Tibial nerve (tissue), 4 donors: ENCODE results near the gene SECISBP2. TPM values are rescaled to one million over a fixed set of nuclear protein-coding genes. Genes with fewer than 3 reads are reported as not detected.

Experiments
- DNase-seq, 2 donors: peaks; one replicate each; pipeline ENCODE4 v3.0.0-alpha.2; 2019; ENCODE audit warnings: low spot score in 2 of 2
- H3K27ac ChIP-seq, 4 donors: fragments of 200-600 bp; sonication (generic) in 3 of 4; one replicate each; pipeline ENCODE4 v1.5.1; 2017 to 2019; ENCODE audit warnings: mild to moderate bottlenecking in 1 of 4
- H3K27me3 ChIP-seq, 2 donors: fragments of 200-600 bp; sonication (generic) in 1 of 2; one replicate each; pipeline versions ENCODE4 v1.5.1 to v1.6.0; 2017 to 2019
- H3K36me3 ChIP-seq, 3 donors: fragments of 200-600 bp; sonication (generic); one replicate each; pipeline ENCODE4 v1.5.1; 2018 to 2019
- H3K4me1 ChIP-seq, 4 donors: fragments of 200-600 bp; sonication (generic) in 3 of 4; one replicate each; pipeline ENCODE4 v1.5.1; 2017 to 2019
- H3K4me3 ChIP-seq, 4 donors: fragments of 200-600 bp; sonication (generic) in 3 of 4; one replicate each; pipeline ENCODE4 v1.5.1; 2017 to 2019; ENCODE audit warnings: mild to moderate bottlenecking in 1 of 4, moderate library complexity in 1 of 4
- H3K9me3 ChIP-seq, 4 donors: fragments of 200-600 bp; sonication (generic) in 3 of 4; one replicate each; pipeline ENCODE4 v1.5.1; 2017 to 2019
- EP300 ChIP-seq, 2 donors: sonication (generic); formaldehyde crosslinking; IDR thresholded peaks; one replicate each; pipeline ENCODE4 v1.6.1; 2017; ENCODE audit warnings: antibody characterized with exemption in 2 of 2, mild to moderate bottlenecking in 1 of 2
- POLR2A ChIP-seq, 2 donors: fragments of 450-650 bp; IDR thresholded peaks; one replicate each; pipeline ENCODE4 v1.6.1; 2017; ENCODE audit warnings: antibody characterized with exemption in 2 of 2, mild to moderate bottlenecking in 2 of 2, moderate library complexity in 2 of 2
- WGBS, 2 donors: methylation state at CpG; one replicate each; pipeline ENCODE4 v1.1.5; 2018; 5-methylcytosine and 5-hydroxymethylcytosine counted together
- total RNA-seq, 4 donors: library from RNA; depleted of rRNA; stranded (reverse); fragments of >200 nt; gene quantifications; one replicate each; pipeline ENCODE4 v1.1.0, GENCODE V29; 2016
- TF ChIP-seq, protein P1 (sequence below), 5 experiments: fragments of 200-600 bp in 3 of 5; fragments of 450-650 bp in 2 of 5; sonication (generic) in 3 of 5; IDR thresholded peaks; one replicate each; pipeline ENCODE4 v1.5.1; 2016 to 2019; ENCODE audit warnings: antibody characterized with exemption in 5 of 5, mild to moderate bottlenecking in 3 of 5, moderate library complexity in 2 of 5

SECISBP2 gene
- total RNA-seq, 4 donors from 2014 or later: 57.7 to 77.1 (median 64.8) TPM

GRCh38 chr9:89304020-89304833, 14.1 kb upstream of the SECISBP2 start:
- Histone ChIP-seq H3K9me3 (no peaks in the 10 kb centered on the region), H3K36me3 (peaks cover 0 to 12% (median 0%) of the 10 kb centered on the region in 3 donors), H3K27me3 (no peaks in the 10 kb centered on the region), H3K4me3 (no peak overlapping the region), H3K27ac (no peak overlapping the region), H3K4me1 (peaks cover 0 to 5% (median under 1%) of the 10 kb centered on the region in 4 donors)
- WGBS, 2 donors: 76 to 84% methylated on average over 7 of the region's 7 CpGs
- no peak for DNase-seq
- no peak for TF ChIP-seq EP300 (IDR thresholded peaks at IDR 0.05)
- no peak for TF ChIP-seq POLR2A (IDR thresholded peaks at IDR 0.05)
- TF ChIP-seq, protein P1, sequence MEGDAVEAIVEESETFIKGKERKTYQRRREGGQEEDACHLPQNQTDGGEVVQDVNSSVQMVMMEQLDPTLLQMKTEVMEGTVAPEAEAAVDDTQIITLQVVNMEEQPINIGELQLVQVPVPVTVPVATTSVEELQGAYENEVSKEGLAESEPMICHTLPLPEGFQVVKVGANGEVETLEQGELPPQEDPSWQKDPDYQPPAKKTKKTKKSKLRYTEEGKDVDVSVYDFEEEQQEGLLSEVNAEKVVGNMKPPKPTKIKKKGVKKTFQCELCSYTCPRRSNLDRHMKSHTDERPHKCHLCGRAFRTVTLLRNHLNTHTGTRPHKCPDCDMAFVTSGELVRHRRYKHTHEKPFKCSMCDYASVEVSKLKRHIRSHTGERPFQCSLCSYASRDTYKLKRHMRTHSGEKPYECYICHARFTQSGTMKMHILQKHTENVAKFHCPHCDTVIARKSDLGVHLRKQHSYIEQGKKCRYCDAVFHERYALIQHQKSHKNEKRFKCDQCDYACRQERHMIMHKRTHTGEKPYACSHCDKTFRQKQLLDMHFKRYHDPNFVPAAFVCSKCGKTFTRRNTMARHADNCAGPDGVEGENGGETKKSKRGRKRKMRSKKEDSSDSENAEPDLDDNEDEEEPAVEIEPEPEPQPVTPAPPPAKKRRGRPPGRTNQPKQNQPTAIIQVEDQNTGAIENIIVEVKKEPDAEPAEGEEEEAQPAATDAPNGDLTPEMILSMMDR (IDR thresholded peaks at IDR 0.05): no peak

DNA sequence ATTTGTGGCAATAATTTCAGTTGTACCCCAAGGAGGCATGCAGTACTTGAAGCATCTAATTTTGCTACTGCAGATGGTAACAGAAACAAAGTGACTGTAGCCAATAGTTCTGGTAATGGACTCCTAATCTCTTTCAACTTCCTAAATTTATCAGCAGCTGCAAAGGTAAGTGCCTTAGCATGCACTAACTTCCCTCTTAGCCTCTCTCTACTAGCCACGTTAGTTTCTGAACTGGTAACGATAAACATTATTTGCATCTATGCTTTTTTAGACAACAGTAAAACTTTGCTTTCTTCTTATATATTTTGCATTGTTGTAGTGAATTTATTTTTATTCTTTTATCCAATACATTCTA, 13.5 kb upstream of the SECISBP2 start:
- no peak overlapping the region for H3K4me3 ChIP-seq
- DNase-seq: no peak
- WGBS, 2 donors: 84 to 88% methylated on average over 2 of the region's 2 CpGs
- H3K4me1 ChIP-seq: peaks cover 0 to 11% (median 6%) of the 10 kb centered on the region in 4 donors
- no peak overlapping the region for H3K27ac ChIP-seq
- TF ChIP-seq, protein P1 (IDR thresholded peaks at IDR 0.05): no peak
- no peak for TF ChIP-seq POLR2A (IDR thresholded peaks at IDR 0.05)
- no peak for TF ChIP-seq EP300 (IDR thresholded peaks at IDR 0.05)
- no peaks in the 10 kb centered on the region for H3K27me3 ChIP-seq
- H3K9me3 ChIP-seq: no peaks in the 10 kb centered on the region
- peaks cover 0 to 12% (median 0%) of the 10 kb centered on the region in 3 donors for H3K36me3 ChIP-seq

- H3K36me3 ChIP-seq: peaks cover 0 to 12% (median 0%) of the 10 kb centered on the region in 3 donors
- peaks cover 0 to 14% (median 9%) of the 10 kb centered on the region in 4 donors for H3K4me1 ChIP-seq
- WGBS, 2 donors: 75 to 76% methylated on average over 3 of the region's 3 CpGs
Observed at GRCh38 chr9:89305868-89306267, 12.4 kb upstream of the SECISBP2 start.

DNA sequence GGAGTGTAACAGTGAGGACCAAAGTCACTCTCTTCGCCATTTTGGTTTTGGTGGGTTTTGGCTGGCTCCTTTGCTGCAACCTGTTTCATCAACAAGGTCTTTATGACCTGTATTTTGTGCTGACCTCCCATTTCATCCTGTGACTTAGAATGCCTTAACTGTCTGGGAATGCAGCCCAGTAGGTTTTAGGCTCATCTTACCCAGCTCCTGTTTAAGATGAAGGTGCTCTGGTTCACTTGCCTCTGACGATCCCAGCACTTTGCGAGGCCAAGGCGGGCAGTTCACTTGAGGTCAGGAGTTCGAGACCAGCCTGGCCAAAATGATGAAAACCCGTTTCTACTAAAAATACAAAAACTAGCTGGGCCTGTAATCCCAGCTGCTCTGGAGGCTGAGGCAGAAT, 9.1 kb upstream of the SECISBP2 start:
- peaks cover 0 to 30% (median 21%) of the 10 kb centered on the region in 4 donors for H3K4me1 ChIP-seq
- no peak for DNase-seq
- H3K36me3 ChIP-seq: peaks cover 0 to 12% (median 0%) of the 10 kb centered on the region in 3 donors
- H3K27me3 ChIP-seq: no peaks in the 10 kb centered on the region
- H3K27ac ChIP-seq: peak overlapping the region; percentile 99 to 100 (median 100)
- TF ChIP-seq EP300 (IDR thresholded peaks at IDR 0.05) (no peak), POLR2A (IDR thresholded peaks at IDR 0.05) (no peak)
- TF ChIP-seq, protein P1 (IDR thresholded peaks at IDR 0.05): no peak
- H3K4me3 ChIP-seq: no peak overlapping the region
- no peaks in the 10 kb centered on the region for H3K9me3 ChIP-seq
- whole genome bisulfite sequencing, 2 donors: 75 to 76% methylated on average over 6 of the region's 6 CpGs

More at GRCh38 chr9:89305868-89306267, 12.4 kb upstream of the SECISBP2 start:
- Histone ChIP-seq H3K4me3 (no peak overlapping the region), H3K9me3 (no peaks in the 10 kb centered on the region), H3K27ac (no peak overlapping the region), H3K27me3 (no peaks in the 10 kb centered on the region)
- DNase-seq: no peak
- TF ChIP-seq, protein P1 (IDR thresholded peaks at IDR 0.05): no peak
- no peak for TF ChIP-seq POLR2A (IDR thresholded peaks at IDR 0.05)
- no peak for TF ChIP-seq EP300 (IDR thresholded peaks at IDR 0.05)
